Measurements from ENCODE around the gene QRFP. TPM values are rescaled to one million over a fixed set of nuclear protein-coding genes. Genes with fewer than 3 reads are reported as not detected.

The QRFP gene
- total RNA-seq, 1 experiment from 2014 or later: not detected

- ATAC-seq: no peak
These were observed 53.3 kb downstream of the QRFP start for GRCh38 chr9:130843049-130843908.

More at GRCh38 chr9:130843049-130843908, 53.3 kb downstream of the QRFP start:
- no peak overlapping the region for H3K27ac ChIP-seq (ENCODE audit: low read depth, low read length)
- ChIA-PET CTCF (no interaction called here), RAD21 (ENCODE audit: low non-redundant PET in 1 of 2, low total read pairs in 2 of 2, uncharacterized antibody in 2 of 2, unreplicated experiment in 2 of 2) (no interaction called here), POLR2A (no interaction called here)
- DNase-seq (ENCODE audit: low read depth, low spot score): no peak
- H2AFZ ChIP-seq (ENCODE audit: low read depth, low read length, poor library complexity, severe bottlenecking): no peak overlapping the region
- no peak overlapping the region for H3K4me3 ChIP-seq (replicated peaks in 1 of 2; ENCODE audit: low read depth in 1 of 2, low read length in 2 of 2)
- TF ChIP-seq TCF7L2 (IDR thresholded peaks at IDR 0.05; ENCODE audit: borderline replicate concordance, extremely low read depth, insufficient read depth, insufficient read length): no peak
- TF ChIP-seq SRF (IDR thresholded peaks at IDR 0.05; ENCODE audit: low read depth): no peak
- no peak for TF ChIP-seq ZFX (IDR thresholded peaks at IDR 0.05)
- TF ChIP-seq ZBTB33 (IDR thresholded peaks at IDR 0.05; ENCODE audit: extremely low read depth, insufficient replicate concordance, low read length): no peak
- no peak for TF ChIP-seq CBX3 (IDR thresholded peaks at IDR 0.05; ENCODE audit: low read depth)
- TF ChIP-seq CEBPB (IDR thresholded peaks at IDR 0.05; ENCODE audit: low read depth): no peak
- TF ChIP-seq EZH2phosphoT487 (IDR thresholded peaks at IDR 0.05; ENCODE audit: borderline replicate concordance): no peak
- no peak for TF ChIP-seq SP1 (IDR thresholded peaks at IDR 0.05; ENCODE audit: low read depth)
- TF ChIP-seq ELF1 (IDR thresholded peaks at IDR 0.05; ENCODE audit: borderline replicate concordance, low read depth): no peak
- TF ChIP-seq RAD21 (IDR thresholded peaks at IDR 0.05; ENCODE audit: low read depth): no peak
- no peak for TF ChIP-seq JUND (IDR thresholded peaks at IDR 0.05)
- TF ChIP-seq FOSL1 (IDR thresholded peaks at IDR 0.05; ENCODE audit: low read depth): no peak
- no peak for TF ChIP-seq CTCF (IDR thresholded peaks at IDR 0.05 in 2 of 3, conservative IDR thresholded peaks at IDR 0.05 in 1 of 3; ENCODE audit: borderline replicate concordance in 1 of 3, insufficient read depth in 1 of 3, low read depth in 2 of 3, low read length in 2 of 3)
- TF ChIP-seq ATF3 (IDR thresholded peaks at IDR 0.05): no peak
- TF ChIP-seq POLR2AphosphoS5 (IDR thresholded peaks at IDR 0.05; ENCODE audit: low read depth, low read length): no peak
- TF ChIP-seq REST (IDR thresholded peaks at IDR 0.05; ENCODE audit: low read depth): no peak
- TF ChIP-seq YY1 (IDR thresholded peaks at IDR 0.05; ENCODE audit: extremely low read depth, insufficient replicate concordance, low read depth, low read length): no peak
- no peak for TF ChIP-seq SIN3A (IDR thresholded peaks at IDR 0.05; ENCODE audit: low read depth)
- TF ChIP-seq ZNF274 (IDR thresholded peaks at IDR 0.05; ENCODE audit: low read depth, low read length): no peak
- H3K27me3 ChIP-seq (ENCODE audit: insufficient read depth, low read length): no peaks in the 10 kb centered on the region
- no peaks in the 10 kb centered on the region for H3K36me3 ChIP-seq (ENCODE audit: control insufficient read depth in 1 of 2, insufficient read depth in 2 of 2, low read length in 2 of 2)
- no TSS peak for BruUV-seq (replicated peaks)
- H3K9me3 ChIP-seq (ENCODE audit: control insufficient read depth in 1 of 2, insufficient read depth in 1 of 2, low read depth in 1 of 2, low read length in 2 of 2): no peaks in the 10 kb centered on the region
- peaks cover 41 to 42% of the 10 kb centered on the region in 2 experiments for H3K4me1 ChIP-seq (ENCODE audit: control insufficient read depth in 1 of 2, insufficient read depth in 2 of 2, low read length in 2 of 2)
- no peaks in the 10 kb centered on the region for H3K9me2 ChIP-seq (ENCODE audit: insufficient read depth)
- peaks cover 100% of the 10 kb centered on the region for H3K79me2 ChIP-seq (ENCODE audit: insufficient read depth, low read length)
- peaks cover 11% of the 10 kb centered on the region; the same call in 1 of the 2 replicates for H4K20me1 ChIP-seq (ENCODE audit: insufficient read depth)
- no peak overlapping the region for H3K9ac ChIP-seq (ENCODE audit: low read length)
- intact Hi-C loops (cut with micrococcal nuclease): no loop called here
- H3K4me2 ChIP-seq (ENCODE audit: low read length): no peak overlapping the region
